A549 (cell line): ENCODE measurements around the gene DCLK1. TPM values are rescaled to one million over a fixed set of nuclear protein-coding genes. Genes with fewer than 3 reads are reported as not detected.

Source experiments
- ATAC-seq, 2 experiments: fragments of 200-7000 bp in 1 of 2; fragments of >200 bp in 1 of 2; cut with Nextera tagmentation in 1 of 2; cut with Tn5 transposase in 1 of 2; 3 replicates each; pipeline versions ENCODE4 v1.8.0 to v1.9.1; 2018 to 2020; ENCODE audit warnings: mild to moderate bottlenecking in 1 of 2, moderate library complexity in 1 of 2
- CTCF ChIA-PET: fragments of 300-600 bp; sonication (Branson Sonifier 250); formaldehyde crosslinking; extraction: SDS; loops from one replicate; lab custom pipeline; 2021; ENCODE audit warnings: antibody characterized with exemption, inconsistent platforms; lab: Yijun Ruan, JAX
- POLR2A ChIA-PET: fragments of 350-600 bp; formaldehyde crosslinking; extraction: SDS; loops from one replicate; lab custom pipeline; 2021; ENCODE audit warnings: antibody characterized with exemption, inconsistent platforms; lab: Yijun Ruan, JAX
- DNase-seq, 2 experiments: peaks; one replicate each; pipeline versions ENCODE4 v3.0.0 to v3.0.0-alpha.2; 2011 to 2016; ENCODE audit warnings: low read depth in 1 of 2, low spot score in 1 of 2
- FAIRE-seq: peaks from 2 replicates; lab custom pipeline; 2011; peaks lifted over from hg19 to GRCh38; lab: Jason Lieb, UNC
- H3K27ac ChIP-seq, 2 experiments: fragments of >200 bp; sonication (Bioruptor Twin); formaldehyde crosslinking; 3 replicates each; pipeline ENCODE4 v1.5.1; 2016 to 2017
- H3K4me1 ChIP-seq: fragments of >200 bp; sonication (Bioruptor Twin); formaldehyde crosslinking; 3 replicates; pipeline ENCODE4 v1.6.1; 2016
- H3K4me2 ChIP-seq: fragments of >200 bp; sonication (Bioruptor Twin); formaldehyde crosslinking; 3 replicates; pipeline ENCODE4 v1.6.1; 2016
- H3K4me3 ChIP-seq: fragments of >200 bp; sonication (Bioruptor Twin); formaldehyde crosslinking; 3 replicates; pipeline ENCODE4 v1.5.1; 2016
- H3K9me3 ChIP-seq: fragments of >200 bp; sonication (Bioruptor Twin); formaldehyde crosslinking; 3 replicates; pipeline ENCODE4 v1.6.1; 2016
- CBX2 ChIP-seq: fragments of 200-600 bp; sonication (generic); IDR thresholded peaks from 2 replicates; pipeline ENCODE4 v1.6.1; 2016; ENCODE audit warnings: low read depth, mild to moderate bottlenecking, borderline replicate concordance
- CEBPB ChIP-seq, 2 experiments: fragments of >200 bp in 1 of 2; sonication (Bioruptor Twin) in 1 of 2; formaldehyde crosslinking in 1 of 2; IDR thresholded peaks; 2 replicates each; pipeline ENCODE4 v1.6.1; 2012 to 2016
- E2F6 ChIP-seq: IDR thresholded peaks from 2 replicates; pipeline ENCODE4 v1.6.1; 2012; ENCODE audit warnings: low read depth, borderline replicate concordance
- EHMT2 ChIP-seq: fragments of 200-600 bp; sonication (generic); IDR thresholded peaks from 2 replicates; pipeline ENCODE4 v1.6.1; 2016; ENCODE audit warnings: antibody characterized with exemption, low read depth, mild to moderate bottlenecking, moderate library complexity
- ELK1 ChIP-seq: fragments of 150-350 bp; IDR thresholded peaks from 2 replicates; pipeline ENCODE4 v1.6.1; 2014; ENCODE audit warnings: low read depth, mild to moderate bottlenecking, low read length
- EP300 ChIP-seq, 2 experiments: fragments of >200 bp; sonication (Bioruptor Twin); formaldehyde crosslinking; IDR thresholded peaks; 2 replicates in 1 of 2; 3 replicates in 1 of 2; pipeline ENCODE4 v1.6.1; 2016 to 2017
- ESRRA ChIP-seq: fragments of 150-350 bp; IDR thresholded peaks from 2 replicates; pipeline ENCODE4 v1.6.1; 2014; ENCODE audit warnings: mild to moderate bottlenecking, low read length, borderline replicate concordance
- FOSB ChIP-seq: fragments of 250-450 bp; sonication (Bioruptor Pico); IDR thresholded peaks from 2 replicates; pipeline ENCODE4 v1.5.0; 2020; ENCODE audit warnings: mild to moderate bottlenecking, moderate library complexity
- FOSL2 ChIP-seq, 2 experiments: fragments of 450-650 bp in 1 of 2; fragments of >200 bp in 1 of 2; sonication (Bioruptor Twin) in 1 of 2; formaldehyde crosslinking; IDR thresholded peaks; 2 replicates each; pipeline versions ENCODE4 v1.5.0 to v1.6.1; 2016 to 2020; ENCODE audit warnings: mild to moderate bottlenecking in 1 of 2, moderate library complexity in 1 of 2
- FOXS1 ChIP-seq: fragments of 250-450 bp; sonication (Bioruptor Pico); IDR thresholded peaks from 2 replicates; pipeline ENCODE4 v1.5.0; 2020; ENCODE audit warnings: mild to moderate bottlenecking, moderate library complexity
- GATA3 ChIP-seq: IDR thresholded peaks from 2 replicates; pipeline ENCODE4 v1.6.1; 2012; ENCODE audit warnings: borderline replicate concordance
- HDAC2 ChIP-seq: fragments of 200-600 bp; sonication (generic); IDR thresholded peaks from 2 replicates; pipeline ENCODE4 v1.6.1; 2016
- HES2 ChIP-seq: fragments of >200 bp; sonication (Bioruptor Twin); formaldehyde crosslinking; IDR thresholded peaks from 2 replicates; pipeline ENCODE4 v1.6.1; 2016
- HEYL ChIP-seq: fragments of 250-450 bp; sonication (Bioruptor Pico); IDR thresholded peaks from 2 replicates; pipeline ENCODE4 v1.8.0; 2021; ENCODE audit warnings: mild to moderate bottlenecking, moderate library complexity
- HOXB13 ChIP-seq: fragments of 250-450 bp; sonication (Bioruptor Pico); IDR thresholded peaks from 2 replicates; pipeline ENCODE4 v1.5.0; 2020; ENCODE audit warnings: low read depth, mild to moderate bottlenecking, moderate library complexity
- JUNB ChIP-seq: fragments of >200 bp; sonication (Bioruptor Twin); formaldehyde crosslinking; IDR thresholded peaks from 2 replicates; pipeline ENCODE4 v1.6.1; 2016
- MAX ChIP-seq: IDR thresholded peaks from 2 replicates; pipeline ENCODE4 v1.6.1; 2012
- PHF8 ChIP-seq: fragments of 200-600 bp; sonication (generic); IDR thresholded peaks from 2 replicates; pipeline ENCODE4 v1.6.1; 2016; ENCODE audit warnings: low read depth, mild to moderate bottlenecking, antibody characterized with exemption, moderate library complexity, borderline replicate concordance
- RCOR1 ChIP-seq: fragments of 150-350 bp; IDR thresholded peaks from 2 replicates; pipeline ENCODE4 v1.6.1; 2014; ENCODE audit warnings: antibody characterized with exemption, low read length, low read depth
- REST ChIP-seq: fragments of 200-600 bp; sonication (generic); IDR thresholded peaks from 2 replicates; pipeline ENCODE4 v1.6.1; 2016; ENCODE audit warnings: antibody characterized with exemption, mild to moderate bottlenecking, moderate library complexity
- RNF2 ChIP-seq: fragments of 200-600 bp; sonication (generic); IDR thresholded peaks from 2 replicates; pipeline ENCODE4 v1.6.1; 2016; ENCODE audit warnings: low read depth, mild to moderate bottlenecking, antibody characterized with exemption, moderate library complexity, borderline replicate concordance
- TP53 ChIP-seq: fragments of 250-450 bp; sonication (Bioruptor Pico); IDR thresholded peaks from 2 replicates; pipeline ENCODE4 v1.5.0; 2021; ENCODE audit warnings: mild to moderate bottlenecking, moderate library complexity
- WGBS: methylation state at CpG from one replicate; pipeline ENCODE4 v1.1.6; 2017; ENCODE audit errors: missing lambda C conversion rate; 5-methylcytosine and 5-hydroxymethylcytosine counted together
- polyA plus RNA-seq, 4 experiments: library from polyadenylated mRNA; depleted of rRNA in 3 of 4; stranded (reverse); fragments of >200 nt; fragmentation: RNase III in 1 of 4; extraction: RNeasy Plus Mini Kit Qiagen cat#74134 plus additional on column Dnase treatment in 1 of 4; gene quantifications; 2 replicates in 3 of 4; 3 replicates in 1 of 4; pipeline ENCODE4 v1.2.3, GENCODE V29; 2011 to 2017

The DCLK1 gene
- polyA plus RNA-seq, 2 of the 4 experiments (the other 2 are of a cell fraction), result 0.13 to 0.21 TPM

GRCh38 chr13:36166046-36166445 lies 34.9 kb upstream of the DCLK1 start:
- CTCF ChIA-PET, result no interaction called here
- 25% methylated on average over 5 of the region's 5 CpGs for WGBS
- POLR2A ChIA-PET, result no interaction called here
- Histone ChIP-seq H3K9me3 (no peaks in the 10 kb centered on the region), H3K4me1 (no peaks in the 10 kb centered on the region), H3K4me3 (no peak overlapping the region), H3K4me2 (no peak overlapping the region)
- no peak for FAIRE-seq
- no peak for ATAC-seq
- no peak for DNase-seq
- TF ChIP-seq PHF8 (no peak), JUNB (no peak), HES2 (no peak), HEYL (no peak), MAX (no peak), RNF2 (no peak), ESRRA (no peak), HOXB13 (CRISPR knock-in tag) (no peak), FOXS1 (CRISPR knock-in tag) (no peak), REST (no peak), HDAC2 (no peak), FOSL2 (IDR thresholded peaks at IDR 0.05) (no peak), FOSL2 (CRISPR knock-in tag; IDR thresholded peaks at IDR 0.05) (no peak), CEBPB (IDR thresholded peaks at IDR 0.05) (no peak), CBX2 (no peak), E2F6 (no peak)
- TF ChIP-seq, all 56 proteins: peak for 0
- H3K27ac ChIP-seq, result no peak overlapping the region

GRCh38 chr13:36163809-36164308 lies 32.7 kb upstream of the DCLK1 start:
- Histone ChIP-seq H3K27ac (no peak overlapping the region), H3K4me2 (no peak overlapping the region)
- 11% methylated on average over 7 of the region's 7 CpGs for WGBS

More at GRCh38 chr13:36163809-36164308, 32.7 kb upstream of the DCLK1 start:
- no peak for TF ChIP-seq RCOR1
- no peak for TF ChIP-seq ELK1
- no peak for TF ChIP-seq EHMT2
- TF ChIP-seq FOSB, result no peak
- no peak for TF ChIP-seq EP300 (IDR thresholded peaks at IDR 0.05)
- no peak for TF ChIP-seq TP53 (CRISPR knock-in tag)
- TF ChIP-seq GATA3, result no peak
- no peak for TF ChIP-seq JUNB
- FAIRE-seq (no peak), ATAC-seq (no peak), DNase-seq (no peak)
- Histone ChIP-seq H3K9me3 (no peaks in the 10 kb centered on the region), H3K4me1 (no peaks in the 10 kb centered on the region), H3K4me3 (no peak overlapping the region)
- POLR2A ChIA-PET, result no interaction called here
- CTCF ChIA-PET, result no interaction called here
